ENCODE results near the gene MAP3K14. TPM values are rescaled to one million over a fixed set of nuclear protein-coding genes. Genes with fewer than 3 reads are reported as not detected.
A peak's percentile ranks its signal among the peaks of the same experiment; 100 is the strongest.

Gene MAP3K14
- total and polyA plus RNA-seq, 2 donors (not counting 1 experiment from before 2014, with no cell fraction given), result 3.6 to 5.2 TPM

- Histone ChIP-seq H3K9ac (ENCODE audit: insufficient read depth, low read length) (no peak overlapping the region), H3K4me3 (replicated peaks in 1 of 4; ENCODE audit: control extremely low read depth in 1 of 4, insufficient read depth in 1 of 4, low read depth in 3 of 4, low read length in 4 of 4) (no peak overlapping the region), H4K20me1 (ENCODE audit: control insufficient read depth, extremely low read depth, insufficient read depth, low read length) (no peaks in the 10 kb centered on the region), H3K27ac (ENCODE audit: insufficient read depth, low read length) (no peak overlapping the region), H3K9me3 (ENCODE audit: control insufficient read depth, insufficient read depth, low read depth, low read length) (no peaks in the 10 kb centered on the region), H3K4me2 (ENCODE audit: extremely low read depth, insufficient read depth, low read length) (no peak overlapping the region), H3K79me2 (ENCODE audit: control insufficient read depth, insufficient read depth, low read length) (peaks cover 72% of the 10 kb centered on the region), H3K27me3 (ENCODE audit: control insufficient read depth, insufficient read depth, low read length) (no peaks in the 10 kb centered on the region), H3K36me3 (ENCODE audit: control insufficient read depth, insufficient read depth, low read length) (peaks cover 4% of the 10 kb centered on the region), H2AFZ (ENCODE audit: low read length) (no peak overlapping the region), H3K4me1 (ENCODE audit: control insufficient read depth, extremely low read depth, insufficient read depth, low read length) (peaks cover 44% of the 10 kb centered on the region)
- no peak for DNase-seq (ENCODE audit: low read depth in 2 of 2)
- peak in 1 of 2 donors; percentile 20 for TF ChIP-seq CTCF (conservative IDR thresholded peaks at IDR 0.05 in 1 of 2, IDR thresholded peaks at IDR 0.05 in 1 of 2; ENCODE audit: low read depth in 1 of 2, low read length in 2 of 2)
- no peak for TF ChIP-seq EZH2 (IDR thresholded peaks at IDR 0.05; ENCODE audit: low read length, missing control alignments)
Observed at GRCh38 chr17:45311401-45311759, 5.4 kb downstream of the MAP3K14 start.

- Histone ChIP-seq H3K27ac (ENCODE audit: insufficient read depth, low read length) (no peak overlapping the region), H3K36me3 (ENCODE audit: control insufficient read depth, insufficient read depth, low read length) (peaks cover 4% of the 10 kb centered on the region), H3K4me1 (ENCODE audit: control insufficient read depth, extremely low read depth, insufficient read depth, low read length) (peaks cover 46% of the 10 kb centered on the region), H2AFZ (ENCODE audit: low read length) (no peak overlapping the region), H4K20me1 (ENCODE audit: control insufficient read depth, extremely low read depth, insufficient read depth, low read length) (no peaks in the 10 kb centered on the region), H3K27me3 (ENCODE audit: control insufficient read depth, insufficient read depth, low read length) (no peaks in the 10 kb centered on the region), H3K9ac (ENCODE audit: insufficient read depth, low read length) (no peak overlapping the region), H3K9me3 (ENCODE audit: control insufficient read depth, insufficient read depth, low read depth, low read length) (no peaks in the 10 kb centered on the region), H3K4me3 (replicated peaks in 1 of 4; ENCODE audit: control extremely low read depth in 1 of 4, insufficient read depth in 1 of 4, low read depth in 3 of 4, low read length in 4 of 4) (no peak overlapping the region), H3K4me2 (ENCODE audit: extremely low read depth, insufficient read depth, low read length) (peak overlapping the region; percentile 4), H3K79me2 (ENCODE audit: control insufficient read depth, insufficient read depth, low read length) (peaks cover 70% of the 10 kb centered on the region)
- TF ChIP-seq CTCF (conservative IDR thresholded peaks at IDR 0.05 in 1 of 2, IDR thresholded peaks at IDR 0.05 in 1 of 2; ENCODE audit: low read depth in 1 of 2, low read length in 2 of 2) (no peak), EZH2 (IDR thresholded peaks at IDR 0.05; ENCODE audit: low read length, missing control alignments) (no peak)
- DNase-seq (ENCODE audit: low read depth in 2 of 2), result peak; percentile 41 to 76
Observed at GRCh38 chr17:45310380-45311324, 6.2 kb downstream of the MAP3K14 start.

GRCh38 chr17:45309400-45309799, 7.4 kb downstream of the MAP3K14 start:
- Histone ChIP-seq H3K27ac (ENCODE audit: insufficient read depth, low read length) (no peak overlapping the region), H3K9me3 (ENCODE audit: control insufficient read depth, insufficient read depth, low read depth, low read length) (no peaks in the 10 kb centered on the region), H3K4me1 (ENCODE audit: control insufficient read depth, extremely low read depth, insufficient read depth, low read length) (peaks cover 49% of the 10 kb centered on the region), H3K36me3 (ENCODE audit: control insufficient read depth, insufficient read depth, low read length) (peaks cover 4% of the 10 kb centered on the region), H3K9ac (ENCODE audit: insufficient read depth, low read length) (no peak overlapping the region), H2AFZ (ENCODE audit: low read length) (no peak overlapping the region), H3K4me2 (ENCODE audit: extremely low read depth, insufficient read depth, low read length) (no peak overlapping the region), H3K27me3 (ENCODE audit: control insufficient read depth, insufficient read depth, low read length) (no peaks in the 10 kb centered on the region), H3K79me2 (ENCODE audit: control insufficient read depth, insufficient read depth, low read length) (peaks cover 61% of the 10 kb centered on the region), H3K4me3 (replicated peaks in 1 of 4; ENCODE audit: control extremely low read depth in 1 of 4, insufficient read depth in 1 of 4, low read depth in 3 of 4, low read length in 4 of 4) (no peak overlapping the region), H4K20me1 (ENCODE audit: control insufficient read depth, extremely low read depth, insufficient read depth, low read length) (no peaks in the 10 kb centered on the region)
- DNase-seq (ENCODE audit: low read depth in 2 of 2), result no peak
- TF ChIP-seq CTCF (conservative IDR thresholded peaks at IDR 0.05 in 1 of 2, IDR thresholded peaks at IDR 0.05 in 1 of 2; ENCODE audit: low read depth in 1 of 2, low read length in 2 of 2) (no peak), EZH2 (IDR thresholded peaks at IDR 0.05; ENCODE audit: low read length, missing control alignments) (no peak)
